Endothelial cell (in vitro differentiated cells): ENCODE data around the gene ADGRV1. TPM values are rescaled to one million over a fixed set of nuclear protein-coding genes. Genes with fewer than 3 reads are reported as not detected.

Experiments
- DNase-seq: peaks from one replicate; pipeline ENCODE4 v3.0.0; 2021; ENCODE audit warnings: low spot score
- H3K27ac Mint-ChIP-seq: one replicate; pipeline ENCODE4 v1.8.0; 2021; ENCODE audit warnings: mixed read lengths, inconsistent platforms; ENCODE audit not compliant: unreplicated experiment
- H3K27me3 Mint-ChIP-seq: one replicate; pipeline ENCODE4 v1.8.0; 2021; ENCODE audit warnings: mild to moderate bottlenecking, moderate library complexity, mixed read lengths, inconsistent platforms; ENCODE audit not compliant: unreplicated experiment
- H3K36me3 Mint-ChIP-seq: one replicate; pipeline ENCODE4 v1.8.0; 2021; ENCODE audit warnings: mild to moderate bottlenecking, low read depth, mixed read lengths, inconsistent platforms; ENCODE audit not compliant: unreplicated experiment
- H3K4me1 Mint-ChIP-seq: one replicate; pipeline ENCODE4 v1.8.0; 2021; ENCODE audit warnings: mild to moderate bottlenecking, mixed read lengths, inconsistent platforms; ENCODE audit not compliant: unreplicated experiment
- H3K4me3 Mint-ChIP-seq: one replicate; pipeline ENCODE4 v1.8.0; 2021; ENCODE audit warnings: mild to moderate bottlenecking, mixed read lengths, inconsistent platforms; ENCODE audit not compliant: unreplicated experiment
- H3K9me3 Mint-ChIP-seq: one replicate; pipeline ENCODE4 v1.8.0; 2021; ENCODE audit warnings: mixed read lengths, inconsistent platforms; ENCODE audit not compliant: unreplicated experiment
- CTCF ChIP-seq: fragments of 200-600 bp; sonication (generic); IDR thresholded peaks from one replicate; pipeline ENCODE4 v1.5.0; 2021; ENCODE audit warnings: antibody characterized with exemption; ENCODE audit not compliant: unreplicated experiment
- total RNA-seq: library from RNA; stranded (reverse); fragmentation: NEBNext Ultra II Directional; extraction: Animal tissue kit (Norgen Biotek cat#: 25700); gene quantifications from one replicate; pipeline ENCODE4 v1.2.1, GENCODE V29; 2021; ENCODE audit not compliant: unreplicated experiment

The ADGRV1 gene
- total RNA-seq, 1 donor from 2014 or later = 23.1 TPM

GRCh38 chr5:90939211-90939610, 380.6 kb downstream of the ADGRV1 start:
- no peak overlapping the region for H3K27ac Mint-ChIP-seq
- H3K9me3 Mint-ChIP-seq = no peaks in the 10 kb centered on the region
- no peaks in the 10 kb centered on the region for H3K36me3 Mint-ChIP-seq
- no peak overlapping the region for H3K4me3 Mint-ChIP-seq
- no peaks in the 10 kb centered on the region for H3K27me3 Mint-ChIP-seq
- no peak for TF ChIP-seq CTCF
- DNase-seq = no peak
- H3K4me1 Mint-ChIP-seq = peaks cover 6% of the 10 kb centered on the region

DNA sequence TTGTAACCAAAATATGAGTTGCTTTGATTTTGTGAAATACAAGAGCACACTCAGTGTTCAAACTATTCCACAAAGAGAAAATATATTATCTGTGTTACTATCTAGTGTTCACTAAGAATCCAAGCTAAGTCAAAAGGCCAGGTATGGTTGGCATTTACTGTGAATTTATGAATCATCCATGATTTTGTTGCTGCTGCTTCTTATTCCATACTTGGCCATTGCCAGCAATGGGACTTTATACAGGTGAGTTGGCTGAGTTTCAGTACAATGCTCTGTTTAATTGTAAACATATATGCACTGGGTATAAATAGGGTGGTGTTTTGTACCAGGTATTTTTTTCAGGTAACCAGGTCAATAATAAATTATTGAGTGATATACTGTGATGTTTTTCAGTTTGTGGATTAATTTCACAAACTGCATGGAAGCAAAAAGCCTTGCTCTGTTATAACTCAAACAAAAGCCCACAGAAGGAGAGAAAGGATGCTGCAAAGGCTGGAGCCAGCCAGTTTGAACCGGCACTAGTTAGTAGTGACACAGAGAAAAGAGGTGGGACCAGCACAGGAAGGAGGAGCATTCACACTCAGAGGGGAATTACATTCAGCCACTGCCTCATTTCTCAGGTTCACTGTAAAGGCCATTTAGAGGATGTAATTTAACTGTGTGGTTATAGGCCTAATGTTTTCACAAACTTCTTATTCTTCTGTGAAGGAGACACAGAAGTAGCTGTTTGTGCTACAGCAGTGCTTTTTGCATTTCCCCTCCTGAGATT, 381.8 kb downstream of the ADGRV1 start:
- DNase-seq = peak; percentile 11
- H3K4me1 Mint-ChIP-seq = peaks cover 4% of the 10 kb centered on the region
- no peaks in the 10 kb centered on the region for H3K36me3 Mint-ChIP-seq
- H3K4me3 Mint-ChIP-seq = no peak overlapping the region
- H3K27ac Mint-ChIP-seq = peak overlapping the region; percentile 73
- TF ChIP-seq CTCF = no peak
- no peaks in the 10 kb centered on the region for H3K9me3 Mint-ChIP-seq
- no peaks in the 10 kb centered on the region for H3K27me3 Mint-ChIP-seq

GRCh38 chr5:90941002-90941720, 382.6 kb downstream of the ADGRV1 start:
- DNase-seq = no peak
- H3K9me3 Mint-ChIP-seq = no peaks in the 10 kb centered on the region
- no peak overlapping the region for H3K27ac Mint-ChIP-seq
- no peak for TF ChIP-seq CTCF
- H3K4me1 Mint-ChIP-seq = peaks cover 4% of the 10 kb centered on the region
- no peaks in the 10 kb centered on the region for H3K27me3 Mint-ChIP-seq
- H3K36me3 Mint-ChIP-seq = no peaks in the 10 kb centered on the region
- no peak overlapping the region for H3K4me3 Mint-ChIP-seq

DNA sequence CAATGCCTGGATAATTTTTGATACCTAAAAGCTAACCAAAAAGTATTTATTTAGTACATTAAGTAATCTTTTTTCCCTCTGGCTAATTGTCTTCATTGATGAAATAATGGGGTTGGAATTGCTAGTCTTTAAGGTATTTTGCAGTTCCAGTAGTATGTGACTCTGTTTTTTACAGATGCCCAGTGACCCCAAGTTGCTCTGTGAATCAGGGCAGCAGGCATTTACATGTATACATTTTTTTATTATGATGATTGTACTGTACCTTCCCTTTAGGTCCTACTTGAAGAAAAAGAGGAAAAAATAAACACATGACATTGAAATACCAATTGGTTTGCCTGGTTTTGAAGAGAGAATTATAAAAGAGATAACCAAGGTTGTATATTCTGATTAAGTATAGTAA, 385.5 kb downstream of the ADGRV1 start:
- no peak overlapping the region for H3K27ac Mint-ChIP-seq
- H3K36me3 Mint-ChIP-seq = no peaks in the 10 kb centered on the region
- H3K9me3 Mint-ChIP-seq = no peaks in the 10 kb centered on the region
- H3K4me1 Mint-ChIP-seq = peaks cover 4% of the 10 kb centered on the region
- no peak for DNase-seq
- no peak overlapping the region for H3K4me3 Mint-ChIP-seq
- no peak for TF ChIP-seq CTCF
- H3K27me3 Mint-ChIP-seq = no peaks in the 10 kb centered on the region

- no peaks in the 10 kb centered on the region for H3K4me1 Mint-ChIP-seq
- H3K36me3 Mint-ChIP-seq = no peaks in the 10 kb centered on the region
- H3K4me3 Mint-ChIP-seq = no peak overlapping the region
- no peak for DNase-seq
- H3K27me3 Mint-ChIP-seq = no peaks in the 10 kb centered on the region
- no peak overlapping the region for H3K27ac Mint-ChIP-seq
- no peaks in the 10 kb centered on the region for H3K9me3 Mint-ChIP-seq
- no peak for TF ChIP-seq CTCF
These were observed 389.1 kb downstream of the ADGRV1 start for GRCh38 chr5:90947667-90948066.
